Gastrocnemius medialis (tissue), 4 donors: Measurements from ENCODE around the gene S100A10. TPM values are rescaled to one million over a fixed set of nuclear protein-coding genes. Genes with fewer than 3 reads are reported as not detected.

Experiments
- ATAC-seq, 2 donors: fragments of 150-250 bp; one replicate each; pipeline ENCODE4 v1.9.1; 2016
- DNase-seq, 2 donors: peaks; one replicate each; pipeline ENCODE4 v3.0.0-alpha.2; 2019
- H3K27ac ChIP-seq, 4 donors: fragments of 200-600 bp; sonication (generic); 1 replicate in 1 of 4; 2 replicates in 3 of 4; pipeline ENCODE4 v1.5.1; 2016 to 2018; ENCODE audit warnings: mild to moderate bottlenecking in 2 of 4, moderate library complexity in 1 of 4
- H3K27me3 ChIP-seq, 3 donors: fragments of 200-600 bp; sonication (generic) in 2 of 3; 1 replicate in 1 of 3; 2 replicates in 2 of 3; pipeline versions ENCODE4 v1.5.1 to v1.6.0; 2016 to 2019; ENCODE audit warnings: mild to moderate bottlenecking in 1 of 3, moderate library complexity in 1 of 3
- H3K36me3 ChIP-seq, 2 donors: fragments of 200-600 bp; sonication (generic) in 1 of 2; one replicate each; pipeline ENCODE4 v1.5.1; 2017 to 2018
- H3K4me1 ChIP-seq, 2 donors: fragments of 200-600 bp; sonication (generic) in 1 of 2; one replicate each; pipeline ENCODE4 v1.5.1; 2016 to 2017; ENCODE audit warnings: mild to moderate bottlenecking in 2 of 2
- H3K4me3 ChIP-seq, 4 donors: fragments of 200-600 bp; sonication (generic) in 3 of 4; 1 replicate in 1 of 4; 2 replicates in 3 of 4; pipeline ENCODE4 v1.5.1; 2016 to 2019; ENCODE audit warnings: mild to moderate bottlenecking in 2 of 4
- H3K9me3 ChIP-seq, 3 donors: fragments of 200-600 bp; sonication (generic) in 2 of 3; 1 replicate in 1 of 3; 2 replicates in 2 of 3; pipeline ENCODE4 v1.5.1; 2016 to 2019
- POLR2A ChIP-seq, 2 donors: fragments of 450-650 bp; IDR thresholded peaks; one replicate each; pipeline ENCODE4 v1.6.1; 2017; ENCODE audit warnings: antibody characterized with exemption in 2 of 2, mild to moderate bottlenecking in 2 of 2, moderate library complexity in 2 of 2
- in situ Hi-C, 4 donors: fragments of 200-750 bp; cut with MboI; loops; one replicate each; pipeline versions ENCODE4 v1.15.0 to v1.8.0; 2017; ENCODE audit warnings: low sequenced_read_pairs in 4 of 4
- intact Hi-C: fragments of 100-400 bp; cut with DNase I; formaldehyde crosslinking; loops from one replicate; pipeline ENCODE4 v1.15.1; 2023; ENCODE audit warnings: low total_unique reads
- total RNA-seq, 4 donors: library from RNA; depleted of rRNA; stranded (reverse); fragments of >200 nt; gene quantifications; one replicate each; pipeline versions ENCODE4 v1.1.0 to v1.2.3, GENCODE V29; 2016
- TF ChIP-seq, protein P1 (sequence below), 5 experiments: fragments of 450-650 bp in 3 of 5; fragments of 200-600 bp in 2 of 5; sonication (generic) in 2 of 5; IDR thresholded peaks in 4 of 5; conservative IDR thresholded peaks in 1 of 5; 1 replicate in 4 of 5; 2 replicates in 1 of 5; pipeline ENCODE4 v1.5.1; 2016 to 2019; ENCODE audit warnings: antibody characterized with exemption in 5 of 5, mild to moderate bottlenecking in 3 of 5, moderate library complexity in 3 of 5

The S100A10 gene
- total RNA-seq, 4 donors from 2014 or later = 6.4 to 60.3 (median 28.0) TPM

DNA sequence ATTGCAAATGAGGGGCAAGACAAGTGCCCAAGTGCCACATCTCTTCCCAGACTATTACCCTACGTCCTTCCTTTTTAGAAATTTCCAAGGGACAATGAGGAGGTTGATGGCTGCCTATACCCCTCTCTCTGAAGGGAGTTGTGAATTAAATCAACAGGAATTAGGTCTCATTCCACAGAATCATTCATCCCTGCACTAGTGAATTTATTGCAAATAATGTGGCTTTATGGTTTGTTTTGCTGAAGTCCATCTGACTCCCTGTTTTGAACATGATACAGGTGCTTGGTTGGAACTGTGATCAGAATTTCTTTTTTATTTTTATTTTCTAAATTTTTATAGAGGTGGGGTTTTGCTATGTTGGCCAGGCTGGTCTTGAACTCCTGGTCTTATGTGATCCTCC, 50.1 kb downstream of the S100A10 start:
- Histone ChIP-seq H3K4me1 (peaks cover 8 to 13% of the 10 kb centered on the region in 2 donors), H3K36me3 (no peaks in the 10 kb centered on the region), H3K4me3 (no peak overlapping the region), H3K27me3 (no peaks in the 10 kb centered on the region), H3K27ac (no peak overlapping the region), H3K9me3 (no peaks in the 10 kb centered on the region)
- no peak for TF ChIP-seq POLR2A (IDR thresholded peaks at IDR 0.05)
- TF ChIP-seq, protein P1, sequence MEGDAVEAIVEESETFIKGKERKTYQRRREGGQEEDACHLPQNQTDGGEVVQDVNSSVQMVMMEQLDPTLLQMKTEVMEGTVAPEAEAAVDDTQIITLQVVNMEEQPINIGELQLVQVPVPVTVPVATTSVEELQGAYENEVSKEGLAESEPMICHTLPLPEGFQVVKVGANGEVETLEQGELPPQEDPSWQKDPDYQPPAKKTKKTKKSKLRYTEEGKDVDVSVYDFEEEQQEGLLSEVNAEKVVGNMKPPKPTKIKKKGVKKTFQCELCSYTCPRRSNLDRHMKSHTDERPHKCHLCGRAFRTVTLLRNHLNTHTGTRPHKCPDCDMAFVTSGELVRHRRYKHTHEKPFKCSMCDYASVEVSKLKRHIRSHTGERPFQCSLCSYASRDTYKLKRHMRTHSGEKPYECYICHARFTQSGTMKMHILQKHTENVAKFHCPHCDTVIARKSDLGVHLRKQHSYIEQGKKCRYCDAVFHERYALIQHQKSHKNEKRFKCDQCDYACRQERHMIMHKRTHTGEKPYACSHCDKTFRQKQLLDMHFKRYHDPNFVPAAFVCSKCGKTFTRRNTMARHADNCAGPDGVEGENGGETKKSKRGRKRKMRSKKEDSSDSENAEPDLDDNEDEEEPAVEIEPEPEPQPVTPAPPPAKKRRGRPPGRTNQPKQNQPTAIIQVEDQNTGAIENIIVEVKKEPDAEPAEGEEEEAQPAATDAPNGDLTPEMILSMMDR (IDR thresholded peaks at IDR 0.05 in 4 of 5, conservative IDR thresholded peaks at IDR 0.05 in 1 of 5) = no peak
- intact Hi-C loops (no loop called here), in situ Hi-C loops (no loop called here)
- DNase-seq (no peak), ATAC-seq (no peak)

- Histone ChIP-seq H3K4me1 (peaks cover 8 to 13% of the 10 kb centered on the region in 2 donors), H3K9me3 (no peaks in the 10 kb centered on the region), H3K27me3 (no peaks in the 10 kb centered on the region), H3K4me3 (no peak overlapping the region), H3K36me3 (no peaks in the 10 kb centered on the region), H3K27ac (no peak overlapping the region)
- no peak for DNase-seq
- intact Hi-C loops = no loop called here
- TF ChIP-seq, protein P1 (IDR thresholded peaks at IDR 0.05 in 4 of 5, conservative IDR thresholded peaks at IDR 0.05 in 1 of 5) = no peak
- TF ChIP-seq POLR2A (IDR thresholded peaks at IDR 0.05) = no peak
- ATAC-seq = no peak
- in situ Hi-C loops = no loop called here
Observed at GRCh38 chr1:151942882-151943281, 50.8 kb downstream of the S100A10 start.

- intact Hi-C loops = no loop called here
- TF ChIP-seq, protein P1 (IDR thresholded peaks at IDR 0.05 in 4 of 5, conservative IDR thresholded peaks at IDR 0.05 in 1 of 5) = no peak
- TF ChIP-seq POLR2A (IDR thresholded peaks at IDR 0.05) = no peak
- H3K36me3 ChIP-seq = no peaks in the 10 kb centered on the region
- no peak overlapping the region for H3K4me3 ChIP-seq
- H3K9me3 ChIP-seq = no peaks in the 10 kb centered on the region
- peaks cover 8 to 13% of the 10 kb centered on the region in 2 donors for H3K4me1 ChIP-seq
- H3K27ac ChIP-seq = no peak overlapping the region
- H3K27me3 ChIP-seq = no peaks in the 10 kb centered on the region
- DNase-seq (no peak), ATAC-seq (no peak)
- in situ Hi-C loops = no loop called here
Observed at GRCh38 chr1:151940541-151940940, 53.1 kb downstream of the S100A10 start.

GRCh38 chr1:151939779-151940178, 53.9 kb downstream of the S100A10 start:
- no peak overlapping the region for H3K27ac ChIP-seq
- peaks cover 8% of the 10 kb centered on the region in 2 donors for H3K4me1 ChIP-seq
- TF ChIP-seq, protein P1 (IDR thresholded peaks at IDR 0.05 in 4 of 5, conservative IDR thresholded peaks at IDR 0.05 in 1 of 5) = no peak
- TF ChIP-seq POLR2A (IDR thresholded peaks at IDR 0.05) = no peak
- no peak overlapping the region for H3K4me3 ChIP-seq
- H3K9me3 ChIP-seq = no peaks in the 10 kb centered on the region
- no peaks in the 10 kb centered on the region for H3K27me3 ChIP-seq
- intact Hi-C loops = no loop called here
- no peak for ATAC-seq
- in situ Hi-C loops = loop anchor here in 1 of 4 donors (10.0 kb wide), 1 partner anchor 55 kb away; the partner anchor contains the start of gene S100A10
- no peaks in the 10 kb centered on the region for H3K36me3 ChIP-seq
- no peak for DNase-seq

DNA sequence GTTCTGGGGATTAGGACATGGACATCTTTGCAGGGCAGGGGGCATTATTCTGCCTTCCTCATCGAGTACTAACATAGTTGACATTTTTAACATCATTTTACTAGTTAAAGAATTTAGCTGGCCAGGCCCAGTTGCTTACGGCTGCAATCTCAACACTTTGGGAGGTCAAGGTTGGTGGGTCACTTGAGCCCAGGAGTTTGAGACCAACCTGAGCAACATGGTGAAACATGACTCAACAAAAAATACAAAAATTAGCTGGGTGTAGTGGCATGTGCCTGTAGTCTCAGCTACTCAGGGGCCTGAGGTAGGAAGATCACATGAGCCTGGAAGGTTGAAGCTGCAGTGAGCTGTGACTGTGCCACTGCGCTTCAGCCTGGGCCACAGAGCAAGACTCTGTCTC, 54.5 kb downstream of the S100A10 start:
- DNase-seq (no peak), ATAC-seq (no peak)
- no peaks in the 10 kb centered on the region for H3K9me3 ChIP-seq
- H3K27ac ChIP-seq = no peak overlapping the region
- in situ Hi-C loops = loop anchor here in 1 of 4 donors (10.0 kb wide), 1 partner anchor 56 kb away; the partner anchor contains the start of gene S100A10
- no peak for TF ChIP-seq POLR2A (IDR thresholded peaks at IDR 0.05)
- TF ChIP-seq, protein P1 (IDR thresholded peaks at IDR 0.05 in 4 of 5, conservative IDR thresholded peaks at IDR 0.05 in 1 of 5) = no peak
- H3K27me3 ChIP-seq = no peaks in the 10 kb centered on the region
- H3K4me3 ChIP-seq = no peak overlapping the region
- no peaks in the 10 kb centered on the region for H3K36me3 ChIP-seq
- peaks cover 3 to 4% of the 10 kb centered on the region in 2 donors for H3K4me1 ChIP-seq
- intact Hi-C loops = no loop called here
